K562 (cell line): ENCODE measurements around the gene LIFR. TPM values are rescaled to one million over a fixed set of nuclear protein-coding genes. Genes with fewer than 3 reads are reported as not detected.

Experiments used
- BRD9 ChIP-seq: fragments of 450-650 bp; IDR thresholded peaks from 2 replicates; pipeline ENCODE4 v1.6.1; 2018; ENCODE audit warnings: low read depth; ENCODE audit not compliant: partially characterized antibody
- ETV6 ChIP-seq, 3 experiments: fragments of 150-350 bp in 1 of 3; sonication (generic) in 1 of 3; formaldehyde crosslinking in 1 of 3; IDR thresholded peaks; 2 replicates each; pipeline versions ENCODE4 v1.6.1 to v1.8.0; 2014 to 2022; ENCODE audit warnings: borderline replicate concordance in 2 of 3, low read depth in 2 of 3, antibody characterized with exemption in 1 of 3, low read length in 1 of 3, mild to moderate bottlenecking in 1 of 3, missing genetic modification reagents in 1 of 3
- GTF2E2 ChIP-seq: fragments of 200-800 bp; sonication (Bioruptor generic); IDR thresholded peaks from 2 replicates; pipeline ENCODE4 v1.6.1; 2016; ENCODE audit warnings: missing genetic modification characterization, missing compliant biosample characterization
- L3MBTL2 ChIP-seq: fragments of 450-650 bp; IDR thresholded peaks from 2 replicates; pipeline ENCODE4 v1.6.1; 2016; ENCODE audit warnings: mild to moderate bottlenecking, moderate library complexity
- RAD21 ChIP-seq, 2 experiments: fragments of 250-450 bp in 1 of 2; fragments of 450-650 bp in 1 of 2; sonication (Bioruptor Pico) in 1 of 2; formaldehyde crosslinking in 1 of 2; IDR thresholded peaks in 1 of 2; conservative IDR thresholded peaks in 1 of 2; 2 replicates each; pipeline versions ENCODE4 v1.4.0 to v1.8.0; 2020 to 2022; ENCODE audit warnings: mild to moderate bottlenecking in 2 of 2, moderate library complexity in 1 of 2
- YY1 ChIP-seq, 3 experiments: IDR thresholded peaks; 2 replicates each; pipeline ENCODE4 v1.6.1; 2011; ENCODE audit warnings: low read length in 2 of 3, mild to moderate bottlenecking in 2 of 3, moderate library complexity in 2 of 3, borderline replicate concordance in 1 of 3, control low read depth in 1 of 3, low read depth in 1 of 3; ENCODE audit not compliant: insufficient read depth in 3 of 3, insufficient replicate concordance in 2 of 3, control insufficient read depth in 1 of 3, insufficient read length in 1 of 3; ENCODE audit errors: extremely low read depth in 1 of 3
- ZNF324 ChIP-seq: fragments of 250-450 bp; sonication (Bioruptor Pico); IDR thresholded peaks from 2 replicates; pipeline ENCODE4 v1.4.0; 2020; ENCODE audit warnings: mild to moderate bottlenecking
- polyA plus RNA-seq, 8 experiments: library from polyadenylated mRNA; depleted of rRNA in 4 of 8; stranded (reverse) in 5 of 8; unstranded in 3 of 8; fragments of >200 nt; fragmentation: Nextera tagmentation in 2 of 8; fragmentation: Illumina TruSeq in 1 of 8; extraction: Ambion mirVana in 2 of 8; extraction: Trizol in 1 of 8; gene quantifications; 2 replicates each; pipeline versions ENCODE4 v1.2.1 to v1.2.3, GENCODE V29; 2011 to 2014; ENCODE audit warnings: inconsistent platforms in 1 of 8, missing spikeins in 1 of 8
- total RNA-seq, 7 experiments: library from RNA; depleted of rRNA in 6 of 7; stranded (reverse); fragments of >200 nt in 6 of 7; fragmentation: Illumina TruSeq in 2 of 7; extraction: Trizol in 2 of 7; gene quantifications; 2 replicates each; pipeline versions ENCODE4 v1.2.1 to v1.2.3, GENCODE V29; 2011 to 2021; ENCODE audit warnings: low replicate concordance in 1 of 7
- TF ChIP-seq, protein P1 (sequence below): fragments of 450-650 bp; IDR thresholded peaks from 2 replicates; pipeline ENCODE4 v1.6.1; 2016

LIFR gene
- total and polyA plus RNA-seq, 9 of the 15 experiments (the other 6 are each of a cell fraction or from before 2014, with no cell fraction given): 0.43 to 5.7 (median 3.3) TPM

DNA sequence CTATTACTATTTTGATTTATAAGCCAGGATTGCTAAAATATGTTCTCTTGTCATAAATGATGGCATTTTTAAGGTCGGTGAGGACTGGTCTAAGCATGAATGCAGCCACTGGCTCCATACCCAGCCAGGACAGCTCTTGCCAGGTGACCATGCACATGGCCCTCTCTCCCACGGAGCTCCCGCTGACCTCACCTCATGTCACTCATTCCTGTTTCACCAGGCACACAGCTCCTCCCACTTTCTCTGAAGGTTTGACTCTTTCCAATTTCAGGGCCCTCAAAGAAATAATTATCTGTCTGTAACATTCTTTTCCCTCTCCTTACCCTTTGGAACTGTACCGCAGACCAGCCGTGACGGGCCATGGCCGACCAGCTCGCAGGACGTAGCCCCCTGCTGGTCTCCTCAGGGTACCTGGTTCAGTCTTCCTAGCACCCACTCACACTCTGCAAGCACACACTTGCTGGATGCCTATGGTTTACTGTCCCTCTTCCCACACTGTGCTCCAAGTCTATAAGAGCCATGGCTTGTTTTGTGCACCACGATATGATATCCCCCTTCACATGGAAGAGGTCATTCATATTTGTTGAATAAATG, 72.5 kb downstream of the LIFR start (continued):
- peak in 1 of 3 experiments; percentile 50 for TF ChIP-seq YY1 (IDR thresholded peaks at IDR 0.05; ENCODE audit: borderline replicate concordance in 1 of 3, control insufficient read depth in 1 of 3, extremely low read depth in 1 of 3, insufficient read depth in 3 of 3, insufficient read length in 1 of 3, insufficient replicate concordance in 2 of 3, low read depth in 1 of 3, low read length in 2 of 3)
- TF ChIP-seq RAD21 (CRISPR knock-in tag; conservative IDR thresholded peaks at IDR 0.05 in 1 of 2, IDR thresholded peaks at IDR 0.05 in 1 of 2): 0 out of 4 replicates have a peak, but pooled peaks of 1 of the 2 experiments have one; percentile 26
- TF ChIP-seq, protein P1, sequence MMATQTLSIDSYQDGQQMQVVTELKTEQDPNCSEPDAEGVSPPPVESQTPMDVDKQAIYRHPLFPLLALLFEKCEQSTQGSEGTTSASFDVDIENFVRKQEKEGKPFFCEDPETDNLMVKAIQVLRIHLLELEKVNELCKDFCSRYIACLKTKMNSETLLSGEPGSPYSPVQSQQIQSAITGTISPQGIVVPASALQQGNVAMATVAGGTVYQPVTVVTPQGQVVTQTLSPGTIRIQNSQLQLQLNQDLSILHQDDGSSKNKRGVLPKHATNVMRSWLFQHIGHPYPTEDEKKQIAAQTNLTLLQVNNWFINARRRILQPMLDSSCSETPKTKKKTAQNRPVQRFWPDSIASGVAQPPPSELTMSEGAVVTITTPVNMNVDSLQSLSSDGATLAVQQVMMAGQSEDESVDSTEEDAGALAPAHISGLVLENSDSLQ: peak; percentile 85
- no peak for TF ChIP-seq ZNF324 (CRISPR knock-in tag)
- no peak for TF ChIP-seq GTF2E2 (tag)
- no peak for TF ChIP-seq ETV6 (IDR thresholded peaks at IDR 0.05; ENCODE audit: borderline replicate concordance in 1 of 2, low read depth in 2 of 2, low read length in 1 of 2)
- no peak for TF ChIP-seq ETV6 (CRISPR knock-in tag; IDR thresholded peaks at IDR 0.05; ENCODE audit: borderline replicate concordance)
- TF ChIP-seq BRD9: no peak
- TF ChIP-seq L3MBTL2: 0 out of 2 replicates have a peak, but pooled peaks have one; percentile 22
- TF ChIP-seq, all 486 proteins: peak for 9
